Immature natural killer cell (primary cell): ENCODE measurements around the gene PRRT1B. TPM values are rescaled to one million over a fixed set of nuclear protein-coding genes. Genes with fewer than 3 reads are reported as not detected.

Experiments used
- DNase-seq, 3 donors: peaks; one replicate each; pipeline ENCODE4 v3.0.0; 2022; ENCODE audit warnings: mixed read lengths in 1 of 3
- H3K27ac Mint-ChIP-seq, 6 donors: one replicate each; pipeline ENCODE4 v1.8.0; 2020; ENCODE audit warnings: mixed read lengths in 6 of 6, mild to moderate bottlenecking in 5 of 6, inconsistent platforms in 4 of 6, moderate library complexity in 3 of 6
- H3K27me3 Mint-ChIP-seq, 3 donors: one replicate each; pipeline ENCODE4 v1.8.0; 2020 to 2021; ENCODE audit warnings: low read depth in 3 of 3, mild to moderate bottlenecking in 3 of 3, mixed read lengths in 3 of 3, moderate library complexity in 3 of 3, inconsistent platforms in 1 of 3
- H3K36me3 Mint-ChIP-seq, 3 donors: one replicate each; pipeline ENCODE4 v1.8.0; 2020; ENCODE audit warnings: mixed read lengths in 3 of 3, inconsistent platforms in 2 of 3, mild to moderate bottlenecking in 2 of 3
- H3K4me1 Mint-ChIP-seq, 2 donors: one replicate each; pipeline ENCODE4 v1.8.0; 2020; ENCODE audit warnings: inconsistent platforms in 2 of 2, mild to moderate bottlenecking in 2 of 2, mixed read lengths in 2 of 2, moderate library complexity in 1 of 2
- H3K4me3 Mint-ChIP-seq, 5 donors: one replicate each; pipeline ENCODE4 v1.8.0; 2020; ENCODE audit warnings: mild to moderate bottlenecking in 5 of 5, mixed read lengths in 5 of 5, inconsistent platforms in 3 of 5, moderate library complexity in 3 of 5
- H3K9me3 Mint-ChIP-seq, 6 donors: one replicate each; pipeline ENCODE4 v1.8.0; 2020; ENCODE audit warnings: mild to moderate bottlenecking in 6 of 6, mixed read lengths in 6 of 6, inconsistent platforms in 4 of 6, moderate library complexity in 3 of 6
- polyA plus RNA-seq, 3 donors: library from polyadenylated mRNA; unstranded; fragments of 300-500 nt; fragmentation: Illumina TruSeq; gene quantifications; one replicate each; pipeline ENCODE4 v1.2.3, GENCODE V29; 2021

PRRT1B gene
- polyA plus RNA-seq, 3 donors from 2014 or later: not detected

DNA sequence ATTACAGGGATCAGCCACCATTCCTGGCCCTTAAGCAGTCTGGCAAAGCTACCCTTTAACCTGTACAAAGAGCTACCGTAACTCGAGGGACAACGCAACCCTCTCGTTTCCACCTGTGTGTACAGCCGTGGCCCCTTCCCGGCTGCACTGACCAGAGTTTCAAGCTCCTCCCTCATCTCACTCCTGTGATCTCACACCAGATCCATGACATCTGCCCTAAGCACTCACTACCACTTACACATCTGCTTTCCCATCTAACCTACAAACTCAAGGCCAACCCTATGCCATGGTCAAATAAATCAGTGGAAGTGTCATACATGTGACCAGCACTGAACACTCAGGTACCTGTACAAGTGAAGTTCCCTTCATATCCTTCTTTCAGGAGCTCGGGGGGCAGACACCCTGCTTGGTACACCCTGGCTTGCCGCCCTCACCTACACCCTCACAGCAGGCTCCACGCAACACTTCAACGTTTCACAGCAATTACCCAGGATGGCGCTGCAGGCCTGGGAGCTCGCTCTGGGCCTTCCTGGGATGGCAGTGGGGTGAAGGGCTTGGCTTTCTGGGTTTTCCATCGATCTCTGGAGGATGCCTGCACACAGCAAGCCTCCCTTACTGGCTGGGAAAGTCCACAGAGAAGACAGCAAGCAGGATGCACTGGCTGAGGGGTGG lies 61.7 kb downstream of the PRRT1B start:
- H3K27ac Mint-ChIP-seq: peak overlapping the region in 5 of 6 donors; percentile 6 to 47 (median 42)
- DNase-seq: no peak
- H3K4me3 Mint-ChIP-seq: no peak overlapping the region
- H3K4me1 Mint-ChIP-seq: peaks cover 14 to 41% of the 10 kb centered on the region in 2 donors
- H3K9me3 Mint-ChIP-seq: no peaks in the 10 kb centered on the region
- peaks cover 4 to 57% (median 9%) of the 10 kb centered on the region in 3 donors for H3K36me3 Mint-ChIP-seq
- peaks cover 0 to 16% (median 14%) of the 10 kb centered on the region in 3 donors for H3K27me3 Mint-ChIP-seq

DNA sequence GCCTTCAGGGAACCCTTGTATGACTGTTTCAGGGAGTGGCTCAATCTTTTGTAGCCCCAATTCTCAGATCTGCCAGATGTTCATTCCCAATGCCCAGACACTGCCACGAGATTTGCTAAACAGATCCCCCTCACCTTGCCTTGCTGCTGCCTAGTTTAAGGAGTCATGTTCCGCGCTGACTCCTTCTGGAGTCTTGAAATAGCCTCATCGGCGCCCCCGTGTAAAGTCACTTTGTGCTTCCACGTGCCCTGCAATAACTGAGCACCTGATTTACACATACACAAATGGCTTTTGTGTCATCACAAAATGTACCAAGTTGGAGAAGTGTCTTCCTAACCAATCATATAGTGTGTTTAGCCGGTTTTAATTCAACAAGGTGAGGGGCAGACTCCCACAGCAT lies 62.3 kb downstream of the PRRT1B start:
- peaks cover 11 to 39% of the 10 kb centered on the region in 2 donors for H3K4me1 Mint-ChIP-seq
- H3K36me3 Mint-ChIP-seq: peaks cover 4 to 55% (median 10%) of the 10 kb centered on the region in 3 donors
- peaks cover 1 to 14% (median 13%) of the 10 kb centered on the region in 3 donors for H3K27me3 Mint-ChIP-seq
- peak overlapping the region in 2 of 6 donors; percentile 6 to 57 for H3K27ac Mint-ChIP-seq
- no peak for DNase-seq
- no peaks in the 10 kb centered on the region for H3K9me3 Mint-ChIP-seq
- no peak overlapping the region for H3K4me3 Mint-ChIP-seq

DNA sequence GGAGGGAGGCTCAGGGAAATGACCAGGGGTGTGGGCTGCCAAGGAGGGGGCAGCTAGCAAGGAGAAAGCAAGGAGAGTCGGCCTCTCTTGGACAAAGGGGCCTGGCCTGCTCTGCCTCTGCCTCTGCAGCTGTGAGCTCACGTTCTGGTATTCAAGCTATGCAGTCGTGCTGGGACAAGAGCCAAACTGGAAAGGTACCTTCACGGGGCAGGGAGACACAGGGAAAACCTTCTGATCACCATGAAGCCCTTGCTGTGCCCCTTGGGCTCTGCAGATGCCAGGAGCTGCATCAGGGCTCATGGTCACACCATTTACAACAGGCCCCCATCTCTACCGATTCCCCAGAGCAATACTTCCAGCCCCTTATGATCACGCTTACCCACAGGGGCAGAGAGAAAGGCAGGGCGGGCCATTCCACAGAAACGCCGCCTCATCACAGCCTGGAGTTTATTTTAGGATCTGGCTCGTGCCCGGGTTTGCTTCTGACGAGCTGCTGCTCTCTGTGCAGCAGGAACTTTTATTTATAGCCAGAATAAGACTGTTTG lies 63.2 kb downstream of the PRRT1B start:
- peak overlapping the region in 3 of 6 donors; percentile 41 to 67 (median 66) for H3K27ac Mint-ChIP-seq
- H3K27me3 Mint-ChIP-seq: peaks cover 9 to 16% (median 12%) of the 10 kb centered on the region in 3 donors
- H3K4me1 Mint-ChIP-seq: peaks cover 12 to 47% of the 10 kb centered on the region in 2 donors
- H3K4me3 Mint-ChIP-seq: no peak overlapping the region
- DNase-seq: no peak
- H3K9me3 Mint-ChIP-seq: no peaks in the 10 kb centered on the region
- peaks cover 4 to 61% (median 19%) of the 10 kb centered on the region in 3 donors for H3K36me3 Mint-ChIP-seq

Other genes starting within 250 kb of the PRRT1B start
- gene PRRC2B, start 151.4 kb upstream of the PRRT1B start, polyA plus RNA-seq: 10 to 100 TPM in 1 of 3 donors, 1 to 10 TPM in 2; 2.0 to 48.1 (median 9.6) TPM
- gene POMT1, start 42.6 kb upstream of the PRRT1B start, polyA plus RNA-seq: 10 to 100 TPM in 1 of 3 donors, 1 to 10 TPM in 2; 4.8 to 10.4 (median 8.0) TPM
- 10 to 100 TPM; 27.3 to 34.7 (median 33.7) TPM for gene UCK1, start 14.3 kb upstream of the PRRT1B start, polyA plus RNA-seq
- gene RAPGEF1, start 194.6 kb downstream of the PRRT1B start, polyA plus RNA-seq: 10 to 100 TPM in 1 of 3 donors, 1 to 10 TPM in 2; 1.2 to 15.8 (median 7.4) TPM